Measurements from ENCODE around the gene ATP6V1G1.

The ATP6V1G1 gene

GRCh38 chr9:114613087-114613486 lies 25.5 kb downstream of the ATP6V1G1 start:
- DNase-seq = no peak

DNA sequence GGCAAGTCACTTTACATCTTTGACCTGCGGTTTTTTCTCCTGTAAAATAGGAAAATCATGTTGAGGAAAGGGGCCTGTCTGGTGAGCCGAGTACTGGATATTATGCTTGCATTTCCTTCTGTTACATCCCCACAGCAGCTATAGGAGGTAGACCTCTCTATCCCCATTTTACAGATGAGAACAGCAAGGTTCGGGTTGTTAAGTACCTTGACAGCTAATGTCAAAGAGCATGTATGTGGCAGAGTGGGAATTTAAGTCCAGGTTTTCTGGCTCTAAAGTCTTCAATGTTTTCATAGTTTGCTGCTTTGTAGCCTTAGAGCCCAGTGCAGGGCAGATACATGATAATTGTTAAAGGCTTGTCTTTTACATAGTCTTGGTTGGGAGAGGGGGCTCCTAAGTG lies 26.4 kb downstream of the ATP6V1G1 start:
- DNase-seq = no peak

DNA sequence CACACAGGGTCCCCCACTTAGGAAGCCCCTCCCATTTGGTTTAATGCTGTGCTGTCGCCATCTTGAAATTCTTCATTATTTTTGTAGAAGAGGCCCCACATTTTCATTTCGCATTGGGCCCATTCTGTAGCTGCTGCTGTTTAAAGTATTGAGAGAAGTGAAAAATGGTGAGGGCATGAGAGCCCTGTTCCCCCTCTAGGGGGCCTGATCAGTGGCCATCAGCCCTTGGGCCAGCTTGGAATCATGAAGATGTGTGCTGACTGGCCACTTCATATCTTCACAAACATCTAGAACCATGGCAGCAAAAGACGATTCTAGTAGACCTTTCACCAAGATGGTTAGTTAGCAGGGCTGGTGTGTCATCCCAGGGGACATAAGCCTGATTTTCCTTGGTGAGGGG lies 26.8 kb downstream of the ATP6V1G1 start:
- no peak for DNase-seq

DNA sequence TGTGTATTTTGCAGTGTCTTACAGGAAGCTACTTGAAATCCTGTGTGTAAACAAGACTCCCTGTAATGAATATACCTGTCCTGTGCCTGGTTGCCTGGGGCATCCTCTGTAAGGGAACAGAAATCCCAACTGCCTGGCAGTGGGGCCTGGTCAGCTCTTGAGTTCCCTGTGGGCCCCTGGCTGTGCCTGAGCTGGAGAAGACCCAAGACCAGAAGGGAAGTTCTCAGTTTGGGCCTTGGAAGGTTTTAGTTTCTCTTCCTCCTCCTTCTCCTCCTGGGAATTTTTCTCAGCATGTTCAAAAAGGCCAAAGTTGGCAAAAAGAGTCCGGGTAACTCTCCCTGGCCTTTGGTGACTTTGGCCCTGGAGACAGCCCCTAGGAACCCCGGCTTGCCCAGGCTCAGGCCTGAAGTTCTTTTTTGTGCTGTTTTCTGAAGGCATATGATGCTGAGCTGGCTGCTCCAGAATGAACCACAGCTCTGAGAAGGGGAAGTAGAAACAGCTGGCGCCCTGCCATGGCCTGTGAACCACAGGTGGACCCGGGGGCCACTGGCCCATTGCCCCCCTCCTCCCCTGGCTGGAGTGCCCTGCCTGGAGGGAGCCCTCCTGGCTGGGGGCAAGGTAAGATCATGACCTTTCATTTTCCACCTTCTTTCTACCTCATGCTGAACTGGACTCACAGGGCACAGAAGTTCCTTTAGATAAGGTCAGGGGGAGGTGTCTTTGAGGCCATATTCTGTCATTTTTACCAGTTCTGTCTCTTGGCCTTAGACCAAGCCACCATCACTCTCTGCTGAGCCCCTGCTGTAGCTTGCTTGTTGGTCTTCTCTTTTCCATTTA lies 29.3 kb downstream of the ATP6V1G1 start:
- peak; percentile 49 for DNase-seq

- DNase-seq = peak; percentile 47
Measured at GRCh38 chr9:114619191-114619761, 31.7 kb downstream of the ATP6V1G1 start.

DNA sequence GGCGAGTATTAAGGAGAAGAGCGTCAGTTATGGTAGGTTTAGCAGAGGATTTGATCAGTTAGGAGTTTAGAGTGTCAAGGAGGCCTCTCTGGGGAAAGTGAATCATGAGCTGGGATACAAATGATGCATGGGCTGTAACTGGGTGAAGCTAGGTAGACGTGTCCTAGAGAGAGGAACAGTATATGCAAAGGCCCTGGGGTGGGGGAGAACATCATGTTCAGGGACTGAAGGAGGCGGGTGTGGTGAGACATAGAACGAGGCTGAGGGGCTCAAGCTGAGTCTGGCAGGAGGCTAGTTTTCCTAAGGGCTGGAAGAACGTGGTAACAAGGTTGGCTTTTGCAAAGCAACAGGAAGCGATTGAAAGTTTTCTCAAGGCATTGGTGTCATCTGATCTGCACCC lies 34.0 kb downstream of the ATP6V1G1 start:
- no peak for DNase-seq

- no peak for DNase-seq
Measured at GRCh38 chr9:114621975-114622609, 34.5 kb downstream of the ATP6V1G1 start.

GRCh38 chr9:114624677-114625076 lies 37.1 kb downstream of the ATP6V1G1 start:
- DNase-seq = no peak

DNA sequence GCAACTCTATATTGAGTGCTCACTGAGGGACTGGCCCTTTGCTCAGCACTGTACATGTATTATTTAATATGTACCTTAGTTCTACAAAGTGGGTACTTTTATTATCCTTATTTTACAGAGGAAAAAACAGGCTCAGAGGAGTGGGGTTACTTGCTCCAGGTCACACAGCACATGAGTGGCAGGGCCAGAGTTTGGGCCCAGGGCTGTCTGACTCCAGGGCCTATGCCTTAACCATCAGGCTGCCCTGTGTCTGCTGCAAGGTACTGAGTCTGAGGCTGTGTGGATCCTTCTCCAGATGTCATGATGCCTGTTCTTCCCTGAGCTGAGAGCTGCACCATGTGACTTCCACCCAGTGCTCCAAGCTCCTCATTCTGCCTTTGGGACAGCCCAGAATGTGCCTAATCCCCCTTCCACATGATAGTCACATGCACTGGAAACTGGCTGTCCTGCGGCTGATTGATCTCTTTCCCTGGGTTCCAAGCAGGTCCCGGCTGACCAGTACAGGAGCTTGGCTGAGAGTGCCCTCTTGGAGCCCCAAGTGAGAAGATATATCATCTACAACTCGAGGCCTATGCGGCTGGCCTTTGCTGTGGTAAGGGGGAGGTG lies 38.9 kb downstream of the ATP6V1G1 start:
- no peak for DNase-seq

GRCh38 chr9:114627553-114627952 lies 40.0 kb downstream of the ATP6V1G1 start:
- no peak for DNase-seq

GRCh38 chr9:114629563-114630090 lies 42.1 kb downstream of the ATP6V1G1 start:
- DNase-seq = no peak

- no peak for DNase-seq
Measured at GRCh38 chr9:114631166-114631565, 43.6 kb downstream of the ATP6V1G1 start.

DNA sequence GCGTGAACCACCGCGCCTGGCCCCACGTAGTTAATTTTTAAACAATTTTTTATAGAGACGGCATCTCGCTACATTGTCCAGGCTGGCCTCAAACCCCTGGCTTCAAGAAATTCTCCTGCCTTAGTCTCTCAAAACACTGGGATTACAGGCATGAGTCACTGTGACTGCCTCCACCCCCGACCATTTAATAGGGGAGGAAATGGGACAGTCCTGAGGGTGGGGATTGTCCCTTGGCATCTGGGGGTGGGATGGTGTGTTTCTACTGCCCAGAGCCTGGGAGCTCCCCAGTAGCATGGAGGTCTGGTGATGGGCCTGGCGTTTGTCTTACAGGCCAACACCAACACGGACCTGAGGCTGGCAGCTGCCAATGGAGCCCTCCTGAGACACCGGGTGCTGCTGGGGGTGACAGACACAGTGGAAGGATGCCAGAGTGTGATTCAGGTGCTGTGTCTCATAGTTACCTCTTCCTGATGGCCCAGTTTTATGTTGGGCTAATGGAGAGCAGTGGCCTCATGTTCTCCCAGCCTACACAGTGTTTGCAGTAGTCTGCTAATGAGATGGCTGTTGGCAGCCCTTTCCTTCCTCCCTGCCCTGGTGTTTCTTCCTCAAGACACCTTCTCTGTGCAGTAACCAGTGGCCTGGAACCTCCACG lies 46.0 kb downstream of the ATP6V1G1 start:
- DNase-seq = no peak

DNA sequence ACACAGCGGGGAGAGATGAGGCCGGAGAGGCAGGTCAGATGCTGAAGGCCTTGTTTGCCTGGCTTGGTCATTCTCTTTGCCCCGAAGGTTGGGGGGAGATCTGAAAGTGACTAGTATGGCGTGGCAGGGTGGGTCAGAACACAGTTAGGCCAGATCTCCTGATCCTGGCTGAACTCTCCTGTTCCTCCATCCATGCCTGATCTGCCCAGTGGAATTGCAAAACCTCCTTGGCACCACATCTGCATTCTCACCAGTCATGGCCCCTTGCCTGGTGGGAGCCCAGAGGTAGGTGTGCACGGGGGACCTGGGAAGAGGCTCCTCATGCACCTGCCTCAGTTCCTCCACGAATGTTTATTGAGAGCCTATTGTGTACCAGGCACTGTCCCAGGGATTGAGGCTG lies 46.8 kb downstream of the ATP6V1G1 start:
- no peak for DNase-seq

- DNase-seq = no peak
Measured at GRCh38 chr9:114638404-114638803, 50.8 kb downstream of the ATP6V1G1 start.

GRCh38 chr9:114641967-114642366 lies 54.4 kb downstream of the ATP6V1G1 start:
- DNase-seq = no peak

GRCh38 chr9:114643001-114643400 lies 55.4 kb downstream of the ATP6V1G1 start:
- no peak for DNase-seq

- DNase-seq = no peak
Measured at GRCh38 chr9:114643896-114644295, 56.3 kb downstream of the ATP6V1G1 start.
